Neural crest cell (in vitro differentiated cells): ENCODE results near the gene SOX10. TPM values are rescaled to one million over a fixed set of nuclear protein-coding genes. Genes with fewer than 3 reads are reported as not detected.
"Not testable (repeated sequence)": the region's sequence is repeated elsewhere in the genome, so short reads cannot be mapped to it uniquely, and the experiment has no call there.

Experiments
- DNase-seq: peaks from one replicate; pipeline ENCODE4 v3.0.0; 2021; ENCODE audit warnings: low read depth, mixed read lengths, low spot score
- H3K27ac Mint-ChIP-seq: one replicate; pipeline ENCODE4 v1.8.0; 2021; ENCODE audit warnings: mild to moderate bottlenecking, mixed read lengths; ENCODE audit not compliant: unreplicated experiment
- H3K27me3 Mint-ChIP-seq: 2 replicates; pipeline ENCODE4 v1.8.0; 2021; ENCODE audit warnings: low read depth, mild to moderate bottlenecking, mixed read lengths
- H3K36me3 Mint-ChIP-seq: 2 replicates; pipeline ENCODE4 v1.8.0; 2021; ENCODE audit warnings: low read depth, mild to moderate bottlenecking, mixed read lengths
- H3K4me1 Mint-ChIP-seq: 2 replicates; pipeline ENCODE4 v1.8.0; 2021; ENCODE audit warnings: mixed read lengths
- H3K4me3 Mint-ChIP-seq: one replicate; pipeline ENCODE4 v1.8.0; 2021; ENCODE audit warnings: mild to moderate bottlenecking, mixed read lengths
- H3K9me3 Mint-ChIP-seq: 2 replicates; pipeline ENCODE4 v1.8.0; 2021; ENCODE audit warnings: mixed read lengths
- total RNA-seq: library from RNA; stranded (reverse); gene quantifications from 2 replicates; pipeline ENCODE4 v1.2.1, GENCODE V29; 2021
- TF ChIP-seq, protein P1 (sequence below): fragments of 200-600 bp; sonication (generic); conservative IDR thresholded peaks from 2 replicates; pipeline ENCODE4 v1.5.0; 2021; ENCODE audit warnings: antibody characterized with exemption, mild to moderate bottlenecking

Gene SOX10
- total RNA-seq, 1 donor from 2014 or later, result 279 TPM

DNA sequence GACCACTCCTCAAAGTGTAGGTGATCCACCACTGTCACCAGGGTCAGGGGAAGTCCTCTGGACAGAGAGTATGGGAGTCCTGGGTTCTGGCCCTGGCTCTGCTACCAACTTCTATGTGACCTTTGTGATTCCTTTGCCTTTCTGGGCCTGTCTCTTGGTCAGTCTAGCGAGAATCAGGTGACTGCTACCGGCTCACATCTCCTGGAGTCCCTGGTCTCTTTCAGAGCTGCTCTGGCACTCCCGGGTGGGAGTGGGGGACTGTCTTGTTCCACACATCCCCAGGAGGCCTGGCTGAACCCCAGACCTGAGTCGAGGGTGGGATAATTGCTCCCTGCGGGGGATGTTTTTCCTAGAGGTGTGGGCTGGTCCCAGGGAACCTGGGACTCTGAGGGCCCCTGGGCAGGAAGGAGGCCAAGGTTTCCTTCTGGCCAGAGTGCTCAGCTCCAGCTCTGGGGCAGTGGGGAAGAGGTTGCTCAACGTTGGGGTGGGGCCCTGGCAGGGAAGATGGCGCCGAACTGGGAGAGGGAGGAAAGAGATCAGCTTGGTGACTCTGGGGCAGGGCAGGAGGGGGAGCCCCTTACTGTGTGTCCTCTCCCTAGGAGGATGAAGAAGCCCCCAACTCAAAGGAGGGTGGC is 2.1 kb downstream of the SOX10 start:
- H3K27me3 Mint-ChIP-seq, result peaks cover 57% of the 10 kb centered on the region
- H3K27ac Mint-ChIP-seq, result peak overlapping the region; percentile 95
- peaks cover 41% of the 10 kb centered on the region for H3K4me1 Mint-ChIP-seq
- TF ChIP-seq, protein P1, sequence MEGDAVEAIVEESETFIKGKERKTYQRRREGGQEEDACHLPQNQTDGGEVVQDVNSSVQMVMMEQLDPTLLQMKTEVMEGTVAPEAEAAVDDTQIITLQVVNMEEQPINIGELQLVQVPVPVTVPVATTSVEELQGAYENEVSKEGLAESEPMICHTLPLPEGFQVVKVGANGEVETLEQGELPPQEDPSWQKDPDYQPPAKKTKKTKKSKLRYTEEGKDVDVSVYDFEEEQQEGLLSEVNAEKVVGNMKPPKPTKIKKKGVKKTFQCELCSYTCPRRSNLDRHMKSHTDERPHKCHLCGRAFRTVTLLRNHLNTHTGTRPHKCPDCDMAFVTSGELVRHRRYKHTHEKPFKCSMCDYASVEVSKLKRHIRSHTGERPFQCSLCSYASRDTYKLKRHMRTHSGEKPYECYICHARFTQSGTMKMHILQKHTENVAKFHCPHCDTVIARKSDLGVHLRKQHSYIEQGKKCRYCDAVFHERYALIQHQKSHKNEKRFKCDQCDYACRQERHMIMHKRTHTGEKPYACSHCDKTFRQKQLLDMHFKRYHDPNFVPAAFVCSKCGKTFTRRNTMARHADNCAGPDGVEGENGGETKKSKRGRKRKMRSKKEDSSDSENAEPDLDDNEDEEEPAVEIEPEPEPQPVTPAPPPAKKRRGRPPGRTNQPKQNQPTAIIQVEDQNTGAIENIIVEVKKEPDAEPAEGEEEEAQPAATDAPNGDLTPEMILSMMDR, result no peak
- DNase-seq, result no peak
- H3K4me3 Mint-ChIP-seq, result peak overlapping the region; percentile 91
- H3K9me3 Mint-ChIP-seq, result no peaks in the 10 kb centered on the region
- H3K36me3 Mint-ChIP-seq, result peaks cover 32% of the 10 kb centered on the region

DNA sequence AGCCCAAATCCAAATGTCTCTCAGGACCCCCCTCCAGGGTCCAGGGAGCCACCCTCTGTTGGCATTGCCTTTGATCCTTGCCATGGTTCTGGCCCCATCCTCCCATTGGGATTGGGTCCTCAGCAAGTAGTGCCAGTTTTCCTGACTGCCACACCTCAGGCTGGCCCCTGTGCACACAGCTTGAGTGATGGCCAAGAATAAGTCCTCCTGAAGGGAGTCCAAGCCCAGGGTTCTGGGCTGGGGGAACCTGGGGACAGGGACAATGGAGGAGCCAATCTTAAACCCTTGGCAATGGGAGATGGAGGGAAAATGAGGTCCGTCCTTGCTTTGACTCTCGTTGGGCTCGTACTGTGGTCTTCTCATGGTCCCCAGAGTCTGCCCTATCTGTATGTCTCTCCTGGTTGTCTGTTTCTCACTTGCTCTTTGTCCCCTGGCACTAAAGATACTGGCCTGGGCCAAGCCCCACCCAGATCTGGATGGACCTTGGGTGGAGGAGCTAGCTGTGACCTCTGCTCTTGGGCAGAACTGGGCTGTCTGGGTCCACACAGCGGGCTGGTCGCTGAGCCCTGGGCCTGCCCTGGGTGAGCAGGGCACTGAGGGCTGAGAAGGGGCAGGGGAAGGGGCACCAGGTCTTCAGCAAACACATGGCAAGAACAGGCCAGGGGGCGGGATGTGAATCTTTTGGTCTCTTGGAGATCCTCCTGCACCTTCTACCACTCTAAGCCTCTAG is 2.9 kb downstream of the SOX10 start:
- H3K9me3 Mint-ChIP-seq, result no peaks in the 10 kb centered on the region
- H3K4me1 Mint-ChIP-seq, result peaks cover 42% of the 10 kb centered on the region
- H3K27ac Mint-ChIP-seq, result peak overlapping the region; percentile 95
- H3K27me3 Mint-ChIP-seq, result peaks cover 60% of the 10 kb centered on the region
- no peak for DNase-seq
- TF ChIP-seq, protein P1, result no peak
- H3K4me3 Mint-ChIP-seq, result peak overlapping the region; percentile 91
- H3K36me3 Mint-ChIP-seq, result peaks cover 37% of the 10 kb centered on the region

DNA sequence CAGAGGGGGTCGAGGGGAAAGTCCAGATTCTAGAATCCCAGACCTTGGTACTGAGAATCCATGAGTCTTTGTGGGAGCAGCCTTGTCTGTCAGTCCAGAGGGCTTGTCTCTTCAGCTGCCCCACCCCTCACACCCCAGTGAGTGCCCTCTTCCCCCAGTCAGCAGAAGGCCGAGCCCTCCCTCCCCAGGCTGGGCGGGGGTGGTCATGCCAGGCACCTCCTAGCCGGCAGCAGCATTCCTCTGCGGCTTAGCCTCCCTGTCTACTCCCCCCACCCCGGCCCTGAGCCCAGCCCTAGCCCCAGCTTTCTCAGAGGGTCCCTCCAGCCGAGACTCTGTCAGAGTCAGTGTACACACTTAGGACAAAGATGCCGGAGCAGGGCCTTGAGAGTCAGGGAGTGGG is 4.6 kb downstream of the SOX10 start:
- TF ChIP-seq, protein P1, result no peak
- H3K4me1 Mint-ChIP-seq, result peaks cover 38% of the 10 kb centered on the region
- H3K27me3 Mint-ChIP-seq, result peaks cover 60% of the 10 kb centered on the region
- peak overlapping the region; percentile 87 for H3K27ac Mint-ChIP-seq
- DNase-seq, result no peak
- H3K36me3 Mint-ChIP-seq, result peaks cover 46% of the 10 kb centered on the region
- no peaks in the 10 kb centered on the region for H3K9me3 Mint-ChIP-seq
- peak overlapping the region; percentile 91 for H3K4me3 Mint-ChIP-seq

DNA sequence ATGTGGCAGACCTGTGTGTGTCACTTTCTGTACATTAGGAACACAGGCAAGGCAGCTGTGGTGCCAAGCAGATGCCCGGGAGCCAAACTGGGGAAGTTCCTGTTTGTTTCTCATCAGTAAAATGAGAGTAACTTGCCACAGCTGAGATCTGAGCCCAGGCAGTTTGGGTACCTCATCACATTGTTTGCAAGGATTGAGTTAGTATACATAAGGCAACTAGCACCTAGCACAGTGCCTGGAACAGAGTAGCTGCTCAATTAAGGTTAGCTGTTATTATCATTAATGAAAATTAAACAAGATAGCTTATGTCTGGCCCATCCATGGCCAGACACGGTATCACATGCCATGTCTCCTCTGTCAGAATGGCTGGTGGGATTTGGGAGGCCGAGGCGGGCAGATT is 7.8 kb downstream of the SOX10 start:
- no peak for DNase-seq
- H3K27ac Mint-ChIP-seq, result peak overlapping the region; percentile 94

DNA sequence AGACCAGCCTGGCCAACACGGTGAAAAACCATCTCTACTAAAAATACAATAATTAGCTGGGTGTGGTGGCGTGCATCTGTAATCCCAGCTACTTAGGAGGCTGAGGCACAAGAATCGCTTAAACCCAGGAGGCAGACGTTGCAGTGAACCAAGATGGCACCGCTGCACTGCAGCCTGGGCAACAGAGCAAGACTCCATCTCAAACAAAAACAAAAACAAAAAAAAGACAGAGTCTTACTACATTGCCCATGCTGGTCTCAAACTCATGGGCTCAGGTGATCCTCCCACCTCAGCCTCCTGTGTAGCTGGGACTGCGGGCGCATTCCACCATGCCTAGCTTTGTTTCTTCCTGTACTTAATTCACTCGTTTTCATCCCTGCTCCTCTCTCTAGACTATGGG is 8.3 kb downstream of the SOX10 start:
- H3K9me3 Mint-ChIP-seq, DNase-seq: not testable (repeated sequence)
- Mint-ChIP-seq H3K36me3 (peaks cover 42% of the 10 kb centered on the region), H3K4me1 (peaks cover 55% of the 10 kb centered on the region), H3K27me3 (peaks cover 53% of the 10 kb centered on the region), H3K27ac (peak overlapping the region; percentile 94), H3K4me3 (peak overlapping the region; percentile 91)

More for the DNA sequence above, 7.8 kb downstream of the SOX10 start:
- Mint-ChIP-seq H3K4me1 (peaks cover 52% of the 10 kb centered on the region), H3K9me3 (no peaks in the 10 kb centered on the region), H3K27me3 (peaks cover 50% of the 10 kb centered on the region), H3K4me3 (peak overlapping the region; percentile 91), H3K36me3 (peaks cover 42% of the 10 kb centered on the region)
- TF ChIP-seq, protein P1, result no peak

DNA sequence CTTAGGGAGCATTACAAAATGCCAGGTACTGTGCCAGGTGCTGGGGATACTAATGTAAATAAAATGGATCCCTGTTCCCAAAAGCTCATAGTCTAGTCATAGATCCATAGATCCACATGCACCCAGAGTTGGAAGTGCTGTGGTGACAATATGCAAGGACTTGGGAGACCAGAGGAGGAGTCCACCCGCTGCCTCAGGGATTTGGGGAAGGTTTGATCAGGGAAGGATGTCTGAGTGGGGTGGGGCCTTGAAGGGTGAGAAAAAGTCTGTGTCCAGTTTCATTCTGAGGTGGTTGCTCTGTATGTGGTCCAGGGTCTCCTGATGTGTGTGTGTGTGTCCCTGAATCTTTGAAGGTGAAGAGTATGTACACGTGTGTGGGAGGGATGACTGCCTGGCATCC is 9.2 kb downstream of the SOX10 start:
- peak overlapping the region; percentile 24 for H3K27ac Mint-ChIP-seq
- H3K36me3 Mint-ChIP-seq, result peaks cover 41% of the 10 kb centered on the region
- TF ChIP-seq, protein P1, result no peak
- H3K4me1 Mint-ChIP-seq, result peaks cover 54% of the 10 kb centered on the region
- peak overlapping the region; percentile 91 for H3K4me3 Mint-ChIP-seq
- no peaks in the 10 kb centered on the region for H3K9me3 Mint-ChIP-seq
- no peak for DNase-seq
- peaks cover 52% of the 10 kb centered on the region for H3K27me3 Mint-ChIP-seq
